Measurements from ENCODE around the gene NOTCH1.

NOTCH1 gene

GRCh38 chr9:136482793-136483588, 62.9 kb downstream of the NOTCH1 start, which contains the start of gene SEC16A:
Gene SEC16A, minus strand, starts transcription at chr9:136483040. Its CDS starts 5,425 bp downstream, at chr9:136477615.
- DNase-seq: peak; percentile 98 to 99

DNA sequence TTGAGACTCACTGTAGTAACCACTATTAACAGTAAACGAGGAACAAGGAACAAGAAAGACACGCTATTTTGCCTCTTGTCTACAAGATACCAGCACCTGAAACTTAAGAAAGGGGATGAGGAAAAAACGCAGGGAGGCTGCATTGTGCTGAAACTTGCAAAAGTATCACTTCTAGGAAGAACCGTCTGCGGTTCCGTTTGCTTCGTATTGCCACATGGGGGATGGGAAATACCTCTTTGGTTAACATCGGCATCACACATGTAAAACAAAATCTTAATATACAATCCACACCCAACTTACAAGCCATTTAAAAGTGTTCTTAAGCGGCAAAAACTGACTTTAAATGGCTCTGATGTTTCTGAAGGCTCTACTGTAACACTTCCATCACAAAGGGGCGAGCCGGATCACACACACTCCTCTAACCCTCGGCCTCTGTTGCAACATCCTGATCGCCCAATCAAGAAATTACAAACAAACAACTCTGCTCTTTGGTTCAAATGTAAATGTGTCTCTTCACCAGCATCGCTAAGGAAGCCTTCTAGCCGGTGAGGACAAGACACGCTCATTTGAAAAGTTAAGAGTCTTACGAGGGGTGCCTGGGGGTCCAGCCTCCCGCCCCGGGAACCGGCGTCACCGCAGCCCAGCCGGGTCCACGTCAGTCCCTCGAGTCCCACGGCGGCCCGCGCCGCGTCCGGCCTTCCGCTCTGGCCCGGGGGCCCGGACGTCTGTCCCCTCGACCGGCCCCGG, 63.6 kb downstream of the NOTCH1 start:
- no peak for DNase-seq

DNA sequence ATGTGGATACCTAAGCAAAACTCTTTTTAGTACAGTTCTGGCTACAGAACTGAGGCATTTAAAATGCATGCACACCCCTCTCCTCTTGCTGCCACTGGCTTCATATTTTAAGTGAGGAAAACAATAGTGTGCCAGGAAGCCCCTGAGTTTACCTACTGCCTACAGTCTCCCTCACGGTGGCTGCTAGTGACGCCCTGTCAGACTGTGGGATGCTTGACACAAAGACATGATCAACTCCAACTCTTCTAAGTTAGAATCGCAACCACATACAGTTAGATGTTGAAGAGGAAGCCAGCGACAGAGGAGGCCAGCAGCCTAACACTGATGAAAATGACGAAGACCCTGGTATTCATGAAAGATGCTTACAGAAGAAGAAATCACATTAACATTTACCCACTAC, 64.3 kb downstream of the NOTCH1 start:
- no peak for DNase-seq

DNA sequence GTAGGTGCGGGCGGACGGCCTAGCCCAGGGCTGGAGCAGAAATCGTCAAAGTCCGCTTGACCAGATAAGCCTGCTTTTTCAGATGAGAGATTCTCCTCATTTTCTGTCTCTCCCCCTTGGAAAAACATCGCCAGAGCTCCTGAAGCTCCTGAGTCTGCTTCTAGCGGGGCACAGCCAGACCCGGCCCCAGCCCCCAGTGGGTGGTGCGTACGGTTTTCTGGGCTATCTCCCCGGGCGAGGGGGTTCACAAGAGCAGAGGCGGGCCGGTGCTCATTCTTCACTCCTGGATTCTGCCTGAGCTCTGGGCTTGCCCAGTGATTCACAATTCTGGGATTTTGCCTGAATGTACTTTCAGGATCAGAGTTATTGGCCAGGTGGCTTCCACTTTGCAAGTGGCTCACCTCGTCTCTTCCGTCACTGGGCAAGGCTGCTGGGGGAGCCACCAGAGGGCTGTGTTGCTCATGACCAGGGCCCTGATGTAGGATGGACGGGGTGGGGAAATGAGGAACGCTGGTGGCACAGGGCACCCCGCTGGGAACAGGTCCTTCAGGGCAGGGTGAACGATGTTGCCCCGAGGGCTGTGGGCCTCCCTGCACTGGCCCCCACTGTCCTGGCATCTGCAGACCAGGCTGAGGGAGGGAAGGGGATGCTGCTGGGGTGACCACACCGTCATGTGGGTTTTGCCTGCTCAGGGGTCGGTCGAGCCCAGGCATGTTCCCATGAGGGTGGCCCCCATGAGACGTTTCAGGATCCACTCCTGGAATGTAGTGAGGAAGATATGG, 69.3 kb downstream of the NOTCH1 start:
- no peak for DNase-seq

DNA sequence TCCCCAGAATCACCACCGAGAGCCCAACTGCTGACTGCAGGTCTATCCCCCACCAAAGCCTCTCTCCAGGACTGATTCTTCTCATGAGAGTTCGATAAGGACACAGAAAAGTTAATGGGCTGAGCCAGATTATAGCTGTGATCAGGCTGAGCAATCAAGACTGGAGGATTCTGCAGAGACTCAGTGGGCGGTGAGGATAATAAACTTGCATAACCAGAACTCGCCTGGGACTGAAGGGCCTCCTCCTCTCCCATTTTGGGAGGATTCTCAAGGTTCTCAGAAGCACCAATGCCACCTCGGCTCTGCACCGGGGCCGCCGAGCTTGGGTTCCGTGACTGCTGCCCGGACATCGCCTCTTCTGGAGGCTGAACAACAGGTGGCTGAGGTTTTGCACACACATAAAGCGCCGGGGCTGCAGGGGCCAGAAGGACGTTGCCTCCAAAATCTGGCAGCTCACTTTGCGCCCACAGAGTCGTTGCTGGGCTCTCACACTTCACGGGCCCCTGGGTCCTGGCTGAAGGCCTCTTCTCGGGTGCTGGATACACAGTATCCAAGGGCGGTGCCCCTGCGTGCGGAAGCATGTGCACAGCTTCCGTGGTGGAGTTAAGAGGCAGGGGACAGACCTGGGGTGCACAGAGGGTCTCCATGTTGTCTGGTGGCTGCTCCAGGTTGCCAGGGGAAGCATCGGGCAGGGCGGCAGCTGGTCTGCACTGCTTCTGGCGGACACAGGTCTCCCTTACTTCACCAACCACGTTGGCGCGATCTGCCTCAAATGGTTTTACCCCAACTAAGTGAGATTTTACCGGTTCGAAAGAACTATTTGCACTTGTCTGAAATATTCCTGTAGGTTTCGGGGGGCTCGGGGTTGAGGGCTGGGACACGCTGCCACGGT, 70.6 kb downstream of the NOTCH1 start:
- no peak for DNase-seq

DNA sequence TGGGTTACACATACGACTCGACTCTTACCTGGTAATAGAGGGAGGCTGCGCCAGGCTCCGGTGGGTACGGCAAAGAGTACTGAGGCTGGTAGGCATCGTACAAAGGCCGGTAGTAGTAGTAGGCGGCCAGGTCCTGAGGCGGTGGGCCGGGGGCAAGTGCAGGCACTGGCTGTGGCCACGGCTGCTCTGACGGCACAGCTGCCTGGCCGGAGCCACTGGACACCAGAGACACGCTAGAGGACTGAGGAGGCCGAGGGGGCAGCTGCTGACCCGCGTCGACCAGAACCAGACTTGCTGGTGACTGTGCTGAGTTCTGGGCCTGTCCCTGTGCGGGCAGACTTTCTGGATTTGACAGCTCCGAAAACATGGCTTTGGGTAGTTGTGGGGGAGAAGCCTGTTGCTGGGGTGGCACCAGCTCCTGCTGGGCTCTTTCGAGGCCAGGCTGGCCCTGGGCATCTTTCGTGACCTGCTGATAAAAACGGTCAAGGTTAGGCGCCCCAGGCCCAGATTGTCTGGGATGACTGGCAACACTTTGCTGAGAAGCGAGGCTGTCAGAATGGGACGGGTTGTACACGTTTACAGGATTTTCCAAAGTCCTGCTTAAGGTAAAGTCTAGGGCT, 71.7 kb downstream of the NOTCH1 start:
- no peak for DNase-seq

DNA sequence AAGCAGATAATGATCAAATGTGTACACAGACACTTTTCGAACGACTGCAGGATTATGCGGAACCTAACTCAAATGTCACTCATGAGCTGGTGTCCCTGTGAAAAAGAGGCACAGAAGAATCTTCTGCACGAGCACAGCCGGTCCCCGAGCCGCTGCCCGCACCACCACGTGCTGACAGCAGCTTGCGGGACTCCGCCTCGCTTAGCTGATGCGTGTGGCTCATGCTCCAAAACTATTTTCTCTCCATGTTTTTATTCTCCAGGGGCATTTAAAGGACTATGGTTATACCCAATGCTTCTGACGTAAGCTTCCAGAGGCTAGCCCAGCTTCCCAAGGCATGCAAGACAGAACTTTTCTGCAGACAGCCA, 72.5 kb downstream of the NOTCH1 start:
- no peak for DNase-seq

DNA sequence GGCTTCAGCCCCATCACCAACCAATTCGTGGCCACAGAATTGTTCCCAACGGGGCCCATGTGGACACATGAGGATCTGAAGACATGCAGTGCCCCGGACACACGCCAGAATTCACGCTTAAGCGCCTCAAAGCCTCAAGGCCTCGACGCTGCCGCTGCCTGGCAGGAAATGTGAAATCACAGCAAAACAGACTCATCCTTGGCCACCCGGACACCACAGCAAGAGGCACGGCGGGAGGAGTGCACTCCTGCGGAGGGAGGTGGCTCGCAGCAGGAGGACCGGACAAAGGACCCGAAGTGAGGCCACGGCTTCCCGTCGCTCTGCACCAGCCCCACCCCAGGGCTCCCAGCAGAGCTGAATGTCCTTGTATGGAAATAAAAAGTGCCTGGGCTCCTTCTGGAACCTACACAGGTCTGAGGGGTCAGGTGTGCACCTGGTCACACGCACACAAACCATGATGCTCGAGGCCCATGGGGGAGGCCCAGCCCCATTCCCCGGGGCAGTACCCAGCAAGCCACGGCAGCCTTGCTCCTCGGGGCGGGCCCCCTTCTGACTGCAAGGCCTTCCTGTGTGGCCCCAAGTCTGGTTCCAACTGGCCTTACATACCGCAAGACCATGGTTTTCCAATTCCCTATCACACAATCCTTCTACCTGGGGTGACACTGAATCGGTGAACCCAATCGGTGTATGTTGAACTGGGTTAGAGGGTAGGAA, 73.1 kb downstream of the NOTCH1 start:
- no peak for DNase-seq

DNA sequence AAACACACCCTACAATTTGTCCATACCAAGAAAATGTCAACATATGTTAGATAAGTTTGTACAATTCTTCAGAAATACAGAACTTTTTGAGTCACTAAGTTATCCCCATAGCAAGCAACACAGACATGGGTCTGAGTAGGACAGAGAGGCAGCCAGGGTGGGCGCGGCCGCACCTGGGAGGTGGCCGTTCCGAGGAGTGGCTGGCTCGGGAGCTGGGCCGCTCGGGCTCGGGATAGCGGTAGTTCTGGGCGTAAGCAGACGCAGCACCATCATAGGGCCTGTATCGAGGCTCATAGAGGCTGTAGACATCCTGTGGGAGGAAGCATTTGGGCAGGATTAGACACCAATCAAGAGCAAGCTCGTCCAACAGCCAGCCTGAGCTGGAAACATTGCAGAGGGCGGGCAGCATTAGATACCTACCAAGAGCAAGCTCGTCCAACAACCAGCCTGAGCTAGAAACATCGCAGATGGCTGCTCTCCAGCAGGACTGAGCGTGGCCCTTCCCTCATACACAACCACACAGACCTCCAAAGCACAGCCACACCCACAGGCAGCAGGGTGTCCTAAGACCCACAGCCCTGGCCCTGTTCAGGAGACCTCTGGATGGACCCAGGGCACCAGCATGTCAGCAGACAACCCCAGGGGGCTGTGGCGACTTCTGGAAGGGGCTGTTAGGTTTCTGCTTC, 73.9 kb downstream of the NOTCH1 start:
- DNase-seq: no peak

DNA sequence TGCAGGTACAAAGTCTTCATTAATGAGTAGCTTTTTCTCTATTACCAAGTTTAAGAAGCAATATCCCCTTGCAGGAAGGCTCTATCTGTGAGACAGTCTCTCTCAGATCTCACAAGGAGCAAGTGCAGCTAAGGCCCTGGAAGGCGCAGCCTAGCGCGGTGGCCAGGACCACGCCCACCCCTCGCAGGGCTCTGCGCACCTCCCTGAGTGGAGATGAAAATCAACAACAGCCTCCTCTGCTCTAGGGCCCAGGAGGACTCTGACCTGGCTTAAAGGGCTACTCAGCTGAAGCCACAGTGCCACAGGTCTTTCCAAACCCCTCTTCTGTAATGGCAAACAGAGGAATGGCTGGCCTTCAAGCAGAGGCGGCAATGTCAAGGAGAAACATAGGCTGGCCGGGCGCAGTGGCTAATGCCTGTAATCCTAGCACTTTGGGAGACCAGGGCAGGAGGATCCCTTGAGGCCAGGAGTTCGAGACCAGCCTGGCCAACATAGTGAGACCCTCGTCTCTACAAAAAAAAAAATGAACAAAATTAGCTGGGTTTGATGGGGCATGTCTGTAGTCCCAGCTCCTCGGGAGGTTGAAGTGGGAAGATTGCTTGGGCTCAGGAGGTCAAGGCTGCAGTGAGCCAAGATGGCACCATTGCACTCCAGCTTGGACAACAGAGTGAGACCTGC, 74.9 kb downstream of the NOTCH1 start:
- DNase-seq: no peak

DNA sequence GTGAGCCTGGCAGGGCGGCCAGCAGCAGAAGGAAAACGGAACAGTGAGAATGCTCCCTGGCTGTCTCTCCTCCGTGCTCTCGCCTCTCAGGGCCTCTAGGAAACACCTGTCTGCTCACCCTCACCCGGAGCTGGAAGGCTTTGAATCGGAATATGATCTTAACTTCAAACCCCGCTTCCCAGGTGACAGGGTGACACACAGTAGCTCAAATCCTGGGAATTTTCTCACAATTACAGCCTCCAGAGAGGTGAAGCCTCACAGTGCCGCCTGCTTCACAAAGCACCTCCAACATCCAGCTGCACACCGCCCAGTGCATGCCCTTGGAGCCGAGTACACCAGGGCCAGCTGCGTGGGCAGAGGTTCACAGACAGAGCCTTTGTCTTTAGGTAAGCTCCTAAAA, 75.5 kb downstream of the NOTCH1 start:
- no peak for DNase-seq

DNA sequence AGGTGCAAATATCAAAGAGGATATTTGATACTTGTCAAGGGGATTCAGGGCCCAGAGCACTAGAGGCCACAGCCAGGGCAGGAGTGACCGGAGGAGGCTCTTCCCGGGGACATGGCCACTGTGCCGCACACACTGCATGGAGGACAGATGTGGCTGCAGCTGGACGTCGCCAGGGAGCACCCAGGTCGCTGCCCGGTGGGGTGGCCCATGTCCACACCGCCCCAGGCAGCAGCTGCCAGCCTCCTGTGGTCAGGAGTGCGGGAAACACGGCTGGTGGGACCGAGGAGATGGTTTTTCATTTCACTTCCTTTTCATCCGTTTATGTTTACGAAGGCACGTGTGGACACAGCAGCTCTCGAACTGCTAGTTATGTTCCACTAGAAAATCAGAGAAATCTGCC, 78.1 kb downstream of the NOTCH1 start:
- no peak for DNase-seq

- DNase-seq: no peak
Observed at GRCh38 chr9:136466155-136466541, 79.7 kb downstream of the NOTCH1 start.

DNA sequence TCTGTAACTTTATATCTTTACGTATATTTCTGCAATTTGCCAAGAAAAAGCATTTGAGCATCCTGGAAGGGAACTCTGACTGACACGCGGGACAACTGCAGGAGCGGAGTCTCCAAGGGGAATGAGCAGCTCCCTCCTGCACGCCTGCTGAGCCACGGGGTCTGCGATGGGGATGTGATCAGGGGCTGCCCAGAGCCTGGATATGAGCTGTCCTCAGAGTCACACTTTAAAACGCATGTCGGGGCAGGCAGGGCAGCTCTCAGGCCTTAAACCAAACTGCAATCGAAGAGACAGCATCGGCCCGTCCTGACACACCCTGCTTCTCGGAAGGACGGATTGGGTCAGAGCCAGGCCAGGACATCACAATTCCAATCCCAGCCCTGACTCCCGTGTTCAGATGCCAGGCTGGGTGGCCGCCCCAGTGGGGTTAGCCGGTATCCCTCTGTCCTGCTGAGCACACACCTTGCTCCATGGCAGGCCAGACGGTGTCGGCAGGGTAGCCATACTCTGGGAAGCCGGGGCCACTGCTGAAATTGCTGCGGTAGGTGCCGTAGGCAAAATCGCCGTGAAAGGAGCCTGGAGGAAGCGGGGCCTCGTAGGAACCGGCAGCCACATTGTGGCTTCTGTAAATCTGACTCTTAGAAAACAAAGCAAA, 80.2 kb downstream of the NOTCH1 start:
- DNase-seq: no peak

GRCh38 chr9:136464241-136464640, 81.6 kb downstream of the NOTCH1 start:
- no peak for DNase-seq

DNA sequence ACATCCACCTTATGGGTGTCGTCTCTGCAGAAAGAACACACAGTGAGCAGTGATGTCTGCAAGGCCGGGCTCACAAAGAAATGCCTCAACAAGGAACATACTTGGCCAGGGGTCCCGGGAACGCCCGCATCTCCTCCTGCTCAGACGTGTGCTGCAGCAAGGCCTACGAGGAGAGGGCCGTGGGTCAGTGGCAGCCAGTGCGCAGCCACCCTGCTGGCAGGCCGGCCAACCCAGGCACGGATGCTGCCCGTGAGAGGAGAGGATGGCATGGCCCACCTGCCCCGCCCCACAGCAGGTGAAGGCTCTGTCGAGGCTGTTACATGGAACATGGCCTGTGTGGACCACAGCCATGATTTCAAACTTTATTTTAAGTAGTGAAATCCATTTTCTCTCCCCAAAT, 82.3 kb downstream of the NOTCH1 start:
- DNase-seq: no peak

DNA sequence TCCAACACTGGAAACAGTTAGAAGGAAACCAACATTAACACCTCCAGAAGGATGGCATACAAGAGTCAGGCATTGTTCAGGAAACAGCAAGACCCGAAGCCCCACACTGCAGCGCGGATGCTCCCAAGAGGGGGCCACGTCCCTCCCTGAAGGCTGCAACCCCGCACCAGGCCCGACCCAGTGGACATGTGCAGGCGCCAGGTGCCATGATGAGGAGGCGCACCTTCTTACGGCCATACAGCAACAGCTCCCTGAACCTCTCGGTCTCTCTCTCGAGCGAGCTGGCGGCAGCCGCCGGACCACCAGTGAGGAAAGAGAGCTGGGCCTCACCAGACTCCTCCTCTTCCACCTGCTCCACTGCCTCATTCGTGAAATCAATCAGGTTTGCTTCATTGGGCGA, 83.2 kb downstream of the NOTCH1 start:
- DNase-seq: no peak

- no peak for DNase-seq
Observed at GRCh38 chr9:136460772-136461325, 85.0 kb downstream of the NOTCH1 start.

- no peak for DNase-seq
Observed at GRCh38 chr9:136459425-136459824, 86.4 kb downstream of the NOTCH1 start.

Measured in NCI-H524 (cell line).